Stimulated activated naive B cell treated with anti-CD40 and anti-IgM and Interleukin-4, amounts not matched to agents 10 μg/mL and 1 μg/mL and 100 μg/mL, for 72 hours (primary cell): ENCODE data around the gene RASA1.
"Not testable (repeated sequence)": the region's sequence is repeated elsewhere in the genome, so short reads cannot be mapped to it uniquely, and the experiment has no call there.

Experiments used
- ATAC-seq, 2 donors: fragments of 150-1000 bp; cut with Tn5 transposase; replicated peaks; 2 replicates each; pipeline ENCODE4 v1.10.0; 2021; ENCODE audit warnings: moderate library complexity in 1 of 2
- DNase-seq: peaks from one replicate; pipeline ENCODE4 v3.0.0; 2021
- H3K27ac Mint-ChIP-seq: one replicate; pipeline ENCODE4 v1.8.0; 2022; ENCODE audit warnings: mild to moderate bottlenecking, mixed read lengths
- H3K27me3 Mint-ChIP-seq, 2 donors: one replicate each; pipeline ENCODE4 v1.8.0; 2022; ENCODE audit warnings: mixed read lengths in 2 of 2
- H3K36me3 Mint-ChIP-seq, 2 donors: one replicate each; pipeline ENCODE4 v1.8.0; 2022; ENCODE audit warnings: mixed read lengths in 2 of 2, mild to moderate bottlenecking in 1 of 2
- H3K4me1 Mint-ChIP-seq, 2 donors: one replicate each; pipeline ENCODE4 v1.8.0; 2022; ENCODE audit warnings: mixed read lengths in 2 of 2, mild to moderate bottlenecking in 1 of 2
- H3K4me3 Mint-ChIP-seq, 2 donors: one replicate each; pipeline ENCODE4 v1.8.0; 2022; ENCODE audit warnings: mild to moderate bottlenecking in 2 of 2, mixed read lengths in 2 of 2, moderate library complexity in 1 of 2
- H3K9me3 Mint-ChIP-seq, 2 donors: one replicate each; pipeline ENCODE4 v1.8.0; 2022; ENCODE audit warnings: mixed read lengths in 2 of 2, mild to moderate bottlenecking in 1 of 2

The RASA1 gene

DNA sequence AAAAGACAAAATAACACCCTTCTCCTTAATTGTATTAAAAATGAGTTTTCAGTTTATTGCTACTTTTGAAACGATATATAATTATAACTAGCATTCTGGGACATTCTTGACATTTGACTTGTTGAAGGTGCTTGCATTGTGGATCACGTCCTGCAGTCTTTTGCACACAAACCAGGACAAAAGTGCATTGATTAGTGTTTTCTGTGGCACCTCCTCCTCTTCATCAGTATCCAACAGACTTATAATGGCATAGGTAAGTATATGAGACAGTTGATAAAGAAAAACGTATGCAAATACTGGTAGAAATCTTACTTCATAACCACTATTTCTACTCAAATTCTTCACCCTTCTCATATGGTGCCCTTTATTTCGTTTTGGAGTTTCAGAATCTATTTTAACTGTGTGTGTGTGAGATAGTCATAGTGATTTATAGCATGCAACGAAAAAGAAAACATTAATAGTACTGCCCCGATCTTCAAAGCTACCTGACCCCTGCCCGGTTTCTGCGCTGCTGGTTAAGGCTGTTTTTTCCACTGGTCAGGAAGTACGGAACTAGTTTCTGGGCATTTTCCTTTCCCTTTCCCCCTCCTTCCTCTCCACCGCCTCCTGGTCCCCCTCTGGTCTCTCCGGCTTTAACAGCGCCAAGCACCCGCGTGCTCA lies 639 bp upstream of the RASA1 start:
- H3K36me3 Mint-ChIP-seq: peaks cover 8 to 9% of the 10 kb centered on the region in 2 donors
- H3K27me3 Mint-ChIP-seq: no peaks in the 10 kb centered on the region
- peak; percentile 8 to 10 for ATAC-seq
- H3K4me1 Mint-ChIP-seq: peaks cover 10 to 27% of the 10 kb centered on the region in 2 donors
- peak overlapping the region; percentile 98 to 99 for H3K4me3 Mint-ChIP-seq
- no peaks in the 10 kb centered on the region for H3K9me3 Mint-ChIP-seq
- no peak for DNase-seq
- peak overlapping the region; percentile 98 for H3K27ac Mint-ChIP-seq

DNA sequence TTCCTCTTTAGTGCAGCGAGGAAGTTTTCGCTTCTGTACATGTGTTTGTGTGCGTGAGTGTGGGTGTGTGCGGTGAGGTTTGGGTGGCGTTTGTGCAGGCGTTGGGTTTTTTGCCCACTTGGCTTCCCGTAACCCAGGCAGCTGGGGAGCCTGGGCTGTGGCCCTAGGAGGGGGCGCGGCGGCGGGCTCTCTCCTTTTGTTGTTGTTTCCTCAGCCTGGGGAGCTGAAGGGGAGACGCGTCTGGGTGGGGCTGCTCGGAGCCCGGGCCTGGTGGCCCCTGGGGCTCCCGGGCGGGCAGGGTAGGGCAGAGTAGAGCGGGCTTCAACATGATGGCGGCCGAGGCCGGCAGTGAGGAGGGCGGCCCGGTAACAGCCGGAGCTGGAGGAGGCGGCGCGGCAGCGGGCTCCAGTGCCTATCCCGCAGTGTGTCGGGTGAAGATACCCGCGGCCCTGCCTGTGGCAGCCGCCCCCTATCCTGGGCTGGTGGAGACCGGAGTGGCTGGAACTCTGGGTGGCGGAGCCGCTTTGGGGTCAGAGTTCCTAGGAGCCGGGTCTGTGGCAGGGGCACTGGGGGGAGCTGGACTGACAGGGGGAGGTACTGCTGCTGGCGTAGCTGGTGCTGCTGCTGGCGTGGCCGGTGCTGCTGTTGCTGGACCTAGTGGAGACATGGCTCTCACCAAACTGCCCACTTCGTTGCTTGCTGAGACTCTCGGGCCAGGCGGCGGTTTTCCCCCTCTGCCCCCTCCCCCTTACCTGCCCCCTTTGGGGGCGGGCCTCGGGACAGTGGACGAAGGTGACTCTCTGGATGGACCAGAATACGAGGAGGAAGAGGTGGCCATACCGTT lies 665 bp downstream of the RASA1 start:
- peak overlapping the region; percentile 98 for H3K27ac Mint-ChIP-seq
- H3K36me3 Mint-ChIP-seq: peaks cover 9 to 10% of the 10 kb centered on the region in 2 donors
- no peaks in the 10 kb centered on the region for H3K27me3 Mint-ChIP-seq
- H3K4me3 Mint-ChIP-seq: peak overlapping the region; percentile 98 to 99
- H3K4me1 Mint-ChIP-seq: peaks cover 10 to 27% of the 10 kb centered on the region in 2 donors
- H3K9me3 Mint-ChIP-seq: no peaks in the 10 kb centered on the region
- peak; percentile 75 to 77 for ATAC-seq
- peak; percentile 73 for DNase-seq

DNA sequence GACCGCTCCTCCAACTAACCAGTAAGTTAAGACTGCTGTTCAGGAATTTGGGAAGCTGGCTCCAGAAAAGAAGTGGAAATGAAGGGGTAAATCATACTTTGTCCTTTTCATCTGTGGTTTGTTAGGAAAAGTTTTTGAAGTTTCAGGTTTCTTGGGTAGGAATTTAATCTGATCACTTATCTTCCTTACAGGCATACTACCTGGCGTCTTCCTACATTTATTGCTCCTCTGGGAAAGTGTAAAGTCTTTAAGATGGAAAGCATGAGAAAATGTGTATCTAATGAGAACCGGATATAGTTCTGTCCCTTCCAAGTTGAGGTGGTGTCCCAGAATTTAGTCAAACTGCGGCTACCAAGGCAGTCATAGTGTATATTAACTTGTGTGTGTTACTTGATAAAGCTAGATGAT lies 1.3 kb downstream of the RASA1 start:
- Mint-ChIP-seq H3K9me3 (no peaks in the 10 kb centered on the region), H3K36me3 (peaks cover 11 to 16% of the 10 kb centered on the region in 2 donors), H3K4me3 (peak overlapping the region; percentile 98 to 99), H3K27ac (peak overlapping the region; percentile 98), H3K4me1 (peaks cover 10 to 27% of the 10 kb centered on the region in 2 donors), H3K27me3 (no peaks in the 10 kb centered on the region)
- ATAC-seq (no peak), DNase-seq (no peak)

DNA sequence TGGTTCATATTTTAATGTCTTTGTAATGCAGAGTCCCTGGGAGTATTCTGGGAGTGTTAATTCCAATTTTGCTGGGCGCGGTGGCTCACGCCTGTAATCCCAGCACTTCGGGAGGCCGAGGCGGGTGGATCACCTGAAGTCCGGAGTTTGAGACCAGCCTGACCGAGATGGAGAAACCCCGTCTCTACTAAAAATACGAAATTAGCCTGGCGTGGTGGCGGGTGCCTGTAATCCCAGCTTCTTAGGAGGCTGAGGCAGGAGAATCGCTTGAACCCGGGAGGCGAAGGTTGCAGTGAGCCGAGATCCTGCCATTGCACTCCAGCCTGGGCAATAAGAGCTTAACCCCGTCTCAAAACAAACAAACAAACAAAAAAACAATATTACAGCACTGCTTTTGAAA lies 3.2 kb downstream of the RASA1 start:
- Mint-ChIP-seq H3K36me3 (peaks cover 16 to 29% of the 10 kb centered on the region in 2 donors), H3K4me1 (peaks cover 21 to 43% of the 10 kb centered on the region in 2 donors)
- H3K4me3 Mint-ChIP-seq, H3K27ac Mint-ChIP-seq, H3K27me3 Mint-ChIP-seq, DNase-seq, H3K9me3 Mint-ChIP-seq, ATAC-seq: not testable (repeated sequence)

DNA sequence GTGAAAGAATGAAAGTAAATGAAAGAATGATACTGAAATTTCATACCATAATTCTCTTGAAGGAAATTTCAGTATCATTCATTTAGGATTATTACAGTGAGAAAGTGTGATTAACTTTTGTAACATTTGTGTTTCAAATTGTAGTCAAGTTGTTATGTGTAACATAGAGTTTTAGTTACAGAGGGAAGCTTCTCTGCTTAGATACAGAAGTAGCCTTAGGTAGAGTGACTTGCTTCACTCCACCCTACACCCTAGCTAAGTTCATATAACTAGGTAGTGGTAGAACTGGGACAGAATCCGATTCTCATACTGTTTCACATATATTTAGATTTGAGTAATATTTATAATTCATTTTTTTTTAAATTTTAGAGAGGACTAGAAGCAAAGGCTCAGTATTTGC lies 9.0 kb downstream of the RASA1 start:
- no peak overlapping the region for H3K27ac Mint-ChIP-seq
- H3K4me1 Mint-ChIP-seq: peaks cover 30 to 58% of the 10 kb centered on the region in 2 donors
- DNase-seq (no peak), ATAC-seq (no peak)
- H3K27me3 Mint-ChIP-seq: no peaks in the 10 kb centered on the region
- no peak overlapping the region for H3K4me3 Mint-ChIP-seq
- H3K36me3 Mint-ChIP-seq: peaks cover 34 to 54% of the 10 kb centered on the region in 2 donors
- peaks cover 0 to 4% of the 10 kb centered on the region in 2 donors for H3K9me3 Mint-ChIP-seq

DNA sequence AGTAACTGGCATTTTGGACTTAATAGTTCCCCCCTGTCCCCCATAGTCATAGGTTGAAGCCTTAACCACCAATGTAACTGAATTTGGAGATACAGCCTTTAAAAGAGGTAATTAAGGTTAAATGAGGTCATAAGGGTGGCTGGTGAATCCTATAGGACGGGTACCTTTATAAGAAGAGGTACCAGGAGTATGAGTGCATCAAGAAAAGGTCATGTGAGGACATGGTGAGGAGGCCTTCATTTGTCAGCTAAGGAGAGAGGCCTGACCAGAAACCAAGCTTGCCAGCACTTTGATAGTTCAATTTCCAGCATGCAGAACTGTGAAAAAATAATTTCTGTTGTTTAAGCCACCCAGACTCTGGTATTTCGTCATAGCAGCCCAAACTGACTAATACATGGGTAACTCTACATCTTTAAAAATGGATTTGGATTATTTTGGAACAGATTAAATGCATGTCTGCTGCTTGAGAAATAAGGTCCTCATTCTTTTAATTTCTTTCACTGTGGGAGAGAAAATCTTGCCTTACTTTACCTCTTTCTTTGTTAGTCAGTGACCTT lies 9.7 kb downstream of the RASA1 start:
- DNase-seq: no peak
- no peaks in the 10 kb centered on the region for H3K27me3 Mint-ChIP-seq
- ATAC-seq: no peak
- H3K9me3 Mint-ChIP-seq: peaks cover 0 to 4% of the 10 kb centered on the region in 2 donors
- H3K27ac Mint-ChIP-seq: no peak overlapping the region
- peaks cover 38 to 61% of the 10 kb centered on the region in 2 donors for H3K36me3 Mint-ChIP-seq
- H3K4me1 Mint-ChIP-seq: peaks cover 36 to 65% of the 10 kb centered on the region in 2 donors
- no peak overlapping the region for H3K4me3 Mint-ChIP-seq

DNA sequence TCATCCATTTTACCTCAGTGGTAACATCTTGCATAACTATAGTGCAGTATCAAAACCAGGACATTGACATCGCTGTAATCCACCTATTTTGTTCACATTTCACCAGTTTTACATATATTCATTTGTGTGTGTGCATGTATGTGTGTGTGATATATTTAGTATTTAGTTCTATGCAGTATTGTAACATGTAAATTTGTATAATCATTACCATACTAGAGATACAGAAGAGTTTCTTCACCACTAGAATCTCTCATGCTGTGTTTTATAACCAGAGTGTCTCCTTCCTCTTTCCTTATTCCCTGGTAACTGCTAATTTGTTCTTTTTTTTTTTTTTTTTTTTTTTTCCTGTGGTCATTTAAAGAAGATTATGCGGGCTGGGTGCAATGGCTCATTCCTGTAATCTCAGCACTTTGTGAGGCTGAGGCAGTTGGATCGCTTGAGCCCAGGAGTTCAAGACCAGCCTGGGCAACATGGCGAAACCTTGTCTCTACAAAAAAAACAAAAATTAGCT lies 11.0 kb downstream of the RASA1 start:
- Mint-ChIP-seq H3K27me3 (no peaks in the 10 kb centered on the region), H3K4me1 (peaks cover 41 to 72% of the 10 kb centered on the region in 2 donors), H3K4me3 (no peak overlapping the region), H3K27ac (no peak overlapping the region), H3K9me3 (peaks cover 0 to 4% of the 10 kb centered on the region in 2 donors), H3K36me3 (peaks cover 40 to 64% of the 10 kb centered on the region in 2 donors)
- DNase-seq: no peak
- ATAC-seq: peak in 1 of 2 donors; percentile 39

DNA sequence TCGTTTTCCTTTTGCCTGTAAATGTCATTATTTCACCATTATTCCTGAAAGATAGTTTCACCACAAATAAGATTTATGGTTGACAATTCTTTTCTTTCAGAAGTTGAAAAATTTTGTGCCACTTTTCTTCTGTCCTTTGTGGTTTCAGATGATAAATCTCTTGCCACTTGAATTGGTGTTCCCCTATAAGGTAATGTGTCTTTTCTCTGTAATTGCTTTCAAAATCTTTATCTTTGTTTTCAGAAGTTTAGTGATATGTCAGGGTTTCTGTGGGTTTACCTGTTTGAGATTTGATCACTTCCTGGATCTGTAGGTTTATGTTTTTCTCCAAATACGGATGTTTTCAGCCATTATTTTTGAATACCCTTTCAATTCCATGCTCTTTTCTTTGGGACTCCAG lies 14.6 kb downstream of the RASA1 start:
- DNase-seq (no peak), ATAC-seq (no peak)
- Mint-ChIP-seq H3K4me1 (peaks cover 24 to 53% of the 10 kb centered on the region in 2 donors), H3K27me3 (no peaks in the 10 kb centered on the region), H3K4me3 (peak overlapping the region in 1 of 2 donors; percentile 20), H3K9me3 (peaks cover 0 to 2% of the 10 kb centered on the region in 2 donors), H3K27ac (peak overlapping the region; percentile 15), H3K36me3 (peaks cover 38 to 52% of the 10 kb centered on the region in 2 donors)

DNA sequence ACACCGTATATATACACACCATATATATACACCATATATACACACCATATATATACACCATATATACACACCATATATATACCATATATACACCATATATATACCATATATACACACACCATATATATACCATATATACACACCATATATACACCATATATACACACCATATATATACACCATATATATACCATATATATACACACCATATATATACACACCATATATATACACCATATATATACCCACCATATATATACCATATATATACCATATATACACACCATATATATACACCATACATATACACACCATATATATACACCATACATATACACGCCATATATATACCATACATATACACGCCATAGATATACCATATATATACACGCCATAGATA lies 19.6 kb downstream of the RASA1 start:
- not testable (repeated sequence) for H3K27ac Mint-ChIP-seq, H3K27me3 Mint-ChIP-seq, ATAC-seq, H3K4me3 Mint-ChIP-seq, DNase-seq, H3K9me3 Mint-ChIP-seq
- H3K4me1 Mint-ChIP-seq: peaks cover 19 to 32% of the 10 kb centered on the region in 2 donors
- peaks cover 39 to 40% of the 10 kb centered on the region in 2 donors for H3K36me3 Mint-ChIP-seq

DNA sequence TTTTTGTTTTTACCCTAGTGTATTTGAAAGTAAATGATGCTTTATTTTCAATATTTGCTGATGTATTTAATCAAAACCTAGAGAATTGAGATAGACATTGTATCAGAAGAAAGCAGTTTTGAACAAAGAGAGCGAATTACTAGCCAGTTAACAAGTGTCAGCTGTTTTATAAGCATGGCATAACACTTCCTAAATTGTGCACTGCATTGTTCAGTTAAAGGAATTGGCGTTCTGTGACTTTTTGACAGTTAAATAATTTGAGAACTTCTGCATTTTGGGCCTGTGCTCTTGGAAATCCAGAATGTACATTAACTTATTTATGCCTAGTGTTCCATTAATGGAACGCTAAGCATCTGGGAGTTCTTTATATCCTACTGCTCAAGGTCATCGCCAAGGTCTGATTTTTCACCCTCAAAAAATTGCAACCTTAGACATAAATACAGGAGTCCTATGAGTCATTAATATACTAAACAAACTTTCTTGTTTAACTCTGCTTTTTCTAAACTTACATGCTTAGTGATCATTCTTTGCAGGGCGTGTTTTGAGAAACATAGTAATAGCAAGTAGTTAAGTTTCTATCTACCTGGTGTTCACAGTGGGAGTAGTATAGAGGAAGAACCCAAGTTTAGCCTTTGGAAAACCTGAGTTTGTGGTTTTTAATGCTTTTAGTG lies 31.1 kb downstream of the RASA1 start:
- Mint-ChIP-seq H3K36me3 (peaks cover 16 to 24% of the 10 kb centered on the region in 2 donors), H3K4me3 (no peak overlapping the region), H3K27me3 (no peaks in the 10 kb centered on the region), H3K27ac (no peak overlapping the region), H3K4me1 (peaks cover 36 to 89% of the 10 kb centered on the region in 2 donors), H3K9me3 (no peaks in the 10 kb centered on the region)
- no peak for DNase-seq
- no peak for ATAC-seq

DNA sequence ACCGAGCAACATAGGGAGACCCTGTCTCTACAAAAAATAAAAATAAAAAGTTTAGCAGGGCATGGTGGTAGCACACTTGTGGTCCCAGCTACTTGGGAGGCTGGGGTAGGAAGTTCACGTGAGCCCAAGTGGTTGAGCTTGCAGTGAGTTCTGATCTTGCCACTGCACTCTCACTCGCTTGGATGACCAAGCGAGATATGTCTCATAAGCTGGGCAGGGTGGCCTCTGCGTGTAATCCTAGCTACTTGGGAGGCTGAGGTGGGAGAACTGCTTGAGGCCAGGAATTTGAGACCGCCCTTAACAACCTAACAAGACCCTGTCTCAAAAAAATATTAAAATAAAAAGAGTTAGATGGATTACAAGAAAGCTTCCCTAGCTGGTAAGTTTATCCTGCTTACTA lies 32.5 kb downstream of the RASA1 start:
- no peak for ATAC-seq
- Mint-ChIP-seq H3K27me3 (no peaks in the 10 kb centered on the region), H3K9me3 (no peaks in the 10 kb centered on the region), H3K36me3 (peaks cover 28 to 37% of the 10 kb centered on the region in 2 donors), H3K4me3 (no peak overlapping the region), H3K27ac (no peak overlapping the region), H3K4me1 (peaks cover 33 to 85% of the 10 kb centered on the region in 2 donors)
- DNase-seq: no peak

DNA sequence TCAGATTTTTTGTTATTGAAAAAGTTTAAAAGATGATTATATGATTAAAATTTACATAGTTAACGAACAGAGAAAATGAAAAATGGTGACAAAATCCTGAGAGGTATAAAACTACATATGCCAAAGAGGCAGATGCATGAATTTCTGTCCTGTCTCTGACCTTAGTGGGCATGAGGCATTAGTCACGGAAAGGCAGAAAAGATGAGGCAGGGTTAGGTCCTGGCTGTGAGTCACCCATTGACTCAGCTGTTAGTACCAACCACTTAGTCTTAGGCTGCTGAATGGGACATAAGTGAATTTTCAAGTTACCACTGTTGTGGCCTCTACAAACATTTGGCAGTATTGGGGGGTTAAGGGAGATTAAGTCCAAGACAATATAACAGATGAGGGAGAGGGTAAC lies 33.1 kb downstream of the RASA1 start:
- Mint-ChIP-seq H3K27me3 (no peaks in the 10 kb centered on the region), H3K27ac (no peak overlapping the region), H3K9me3 (peaks cover 3 to 4% of the 10 kb centered on the region in 2 donors), H3K4me1 (peaks cover 37 to 88% of the 10 kb centered on the region in 2 donors), H3K4me3 (no peak overlapping the region), H3K36me3 (peaks cover 34 to 43% of the 10 kb centered on the region in 2 donors)
- ATAC-seq: peak; percentile 81 to 86
- DNase-seq: no peak

DNA sequence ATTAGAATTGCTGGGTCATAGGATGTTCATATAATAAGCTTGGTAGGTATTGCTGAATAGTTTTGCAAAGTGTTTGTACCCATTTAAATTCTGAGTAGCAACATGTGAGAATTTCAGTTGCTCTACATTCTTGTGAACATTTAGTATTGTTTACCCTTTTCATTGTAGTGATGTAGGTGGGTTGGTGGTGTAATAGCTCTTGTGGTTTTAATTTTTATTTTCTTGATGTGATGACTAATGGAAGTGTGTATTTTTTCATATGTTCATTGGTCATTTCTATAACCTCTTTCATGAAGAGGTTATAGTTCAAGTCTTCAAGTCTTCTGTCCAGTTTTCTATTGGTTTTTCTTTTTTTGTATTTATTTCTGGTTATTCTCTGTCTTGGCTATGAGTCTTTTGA lies 34.4 kb downstream of the RASA1 start:
- DNase-seq (no peak), ATAC-seq (no peak)
- Mint-ChIP-seq H3K4me3 (no peak overlapping the region), H3K36me3 (peaks cover 38 to 53% of the 10 kb centered on the region in 2 donors), H3K4me1 (peaks cover 37 to 80% of the 10 kb centered on the region in 2 donors), H3K27ac (no peak overlapping the region), H3K9me3 (peaks cover 5 to 8% of the 10 kb centered on the region in 2 donors), H3K27me3 (no peaks in the 10 kb centered on the region)

DNA sequence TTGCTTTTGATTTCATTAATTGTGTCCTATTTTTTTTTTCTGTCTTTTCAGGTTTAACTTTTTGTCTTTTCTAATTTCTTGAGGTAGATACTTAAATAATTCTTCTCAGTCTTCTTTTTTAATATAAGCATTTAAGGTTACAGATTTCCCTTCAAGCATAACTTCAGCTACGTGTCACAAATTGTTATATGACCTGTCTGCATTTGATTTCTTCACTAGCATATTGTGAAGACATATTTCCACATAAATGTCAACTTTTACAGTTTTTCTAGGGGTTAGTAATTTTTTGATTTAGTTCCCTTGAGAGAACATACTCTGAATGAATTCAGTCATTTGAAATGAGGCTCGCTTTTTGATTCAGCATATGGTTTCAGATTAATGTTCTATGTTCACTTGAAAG lies 35.6 kb downstream of the RASA1 start:
- peaks cover 35 to 79% of the 10 kb centered on the region in 2 donors for H3K4me1 Mint-ChIP-seq
- peaks cover 42 to 62% of the 10 kb centered on the region in 2 donors for H3K36me3 Mint-ChIP-seq
- DNase-seq (no peak), ATAC-seq (no peak)
- peaks cover 5 to 13% of the 10 kb centered on the region in 2 donors for H3K9me3 Mint-ChIP-seq
- no peak overlapping the region for H3K4me3 Mint-ChIP-seq
- H3K27ac Mint-ChIP-seq: no peak overlapping the region
- H3K27me3 Mint-ChIP-seq: no peaks in the 10 kb centered on the region
